WTC11 (cell line): ENCODE measurements around the gene APBA1.

Source experiments
- FOXJ3 ChIP-seq: sonication (generic); formaldehyde crosslinking; IDR thresholded peaks from 2 replicates; pipeline ENCODE4 v1.9.0; 2021; ENCODE audit warnings: missing genetic modification reagents, mild to moderate bottlenecking, borderline replicate concordance
- TF ChIP-seq, protein P1 (sequence below): sonication (generic); formaldehyde crosslinking; IDR thresholded peaks from 2 replicates; pipeline ENCODE4 v1.8.1; 2022; ENCODE audit warnings: mild to moderate bottlenecking, moderate library complexity, missing genetic modification reagents
- TF ChIP-seq, protein P2 (sequence below): fragments of 200-600 bp; IDR thresholded peaks from 2 replicates; pipeline ENCODE4 v1.8.0; 2022; ENCODE audit warnings: antibody characterized with exemption

DNA sequence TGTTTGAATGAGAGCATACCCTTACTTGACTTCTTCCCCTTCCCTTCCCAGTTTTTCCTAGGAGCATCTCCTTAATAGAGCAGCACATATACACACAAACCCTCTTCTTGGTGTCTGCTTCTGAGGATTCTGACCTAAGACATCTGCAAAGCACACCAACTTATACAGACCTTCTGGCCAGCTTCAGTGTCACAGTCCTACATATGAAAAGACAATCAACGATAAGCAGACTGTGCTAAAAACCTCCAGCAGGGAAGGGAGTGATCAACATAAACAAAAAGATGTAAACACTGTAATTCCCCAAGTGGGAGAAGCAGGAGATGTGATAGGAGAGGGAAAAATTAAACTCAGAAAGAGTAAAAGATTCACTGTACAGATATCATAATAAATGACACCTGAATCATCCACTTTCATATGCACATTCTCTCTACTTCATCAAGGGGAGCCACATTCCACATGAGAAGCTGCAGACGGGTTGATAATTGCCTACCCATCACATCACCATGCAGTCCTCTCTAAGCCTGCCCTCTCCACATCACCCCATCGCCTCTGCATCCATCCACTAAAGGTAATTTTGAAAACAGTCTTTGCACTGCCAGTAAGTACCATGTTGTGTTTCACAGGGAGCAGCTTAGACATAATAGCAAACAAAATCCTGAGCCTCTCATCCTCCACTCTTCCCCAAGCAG lies 13.0 kb downstream of the APBA1 start:
- TF ChIP-seq, protein P1, sequence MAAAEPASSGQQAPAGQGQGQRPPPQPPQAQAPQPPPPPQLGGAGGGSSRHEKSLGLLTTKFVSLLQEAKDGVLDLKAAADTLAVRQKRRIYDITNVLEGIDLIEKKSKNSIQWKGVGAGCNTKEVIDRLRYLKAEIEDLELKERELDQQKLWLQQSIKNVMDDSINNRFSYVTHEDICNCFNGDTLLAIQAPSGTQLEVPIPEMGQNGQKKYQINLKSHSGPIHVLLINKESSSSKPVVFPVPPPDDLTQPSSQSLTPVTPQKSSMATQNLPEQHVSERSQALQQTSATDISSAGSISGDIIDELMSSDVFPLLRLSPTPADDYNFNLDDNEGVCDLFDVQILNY (CRISPR knock-in tag), result no peak
- TF ChIP-seq FOXJ3 (CRISPR knock-in tag), result no peak
- TF ChIP-seq, protein P2, sequence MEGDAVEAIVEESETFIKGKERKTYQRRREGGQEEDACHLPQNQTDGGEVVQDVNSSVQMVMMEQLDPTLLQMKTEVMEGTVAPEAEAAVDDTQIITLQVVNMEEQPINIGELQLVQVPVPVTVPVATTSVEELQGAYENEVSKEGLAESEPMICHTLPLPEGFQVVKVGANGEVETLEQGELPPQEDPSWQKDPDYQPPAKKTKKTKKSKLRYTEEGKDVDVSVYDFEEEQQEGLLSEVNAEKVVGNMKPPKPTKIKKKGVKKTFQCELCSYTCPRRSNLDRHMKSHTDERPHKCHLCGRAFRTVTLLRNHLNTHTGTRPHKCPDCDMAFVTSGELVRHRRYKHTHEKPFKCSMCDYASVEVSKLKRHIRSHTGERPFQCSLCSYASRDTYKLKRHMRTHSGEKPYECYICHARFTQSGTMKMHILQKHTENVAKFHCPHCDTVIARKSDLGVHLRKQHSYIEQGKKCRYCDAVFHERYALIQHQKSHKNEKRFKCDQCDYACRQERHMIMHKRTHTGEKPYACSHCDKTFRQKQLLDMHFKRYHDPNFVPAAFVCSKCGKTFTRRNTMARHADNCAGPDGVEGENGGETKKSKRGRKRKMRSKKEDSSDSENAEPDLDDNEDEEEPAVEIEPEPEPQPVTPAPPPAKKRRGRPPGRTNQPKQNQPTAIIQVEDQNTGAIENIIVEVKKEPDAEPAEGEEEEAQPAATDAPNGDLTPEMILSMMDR, result no peak
